K562 (cell line): ENCODE data around the gene CSTB. TPM values are rescaled to one million over a fixed set of nuclear protein-coding genes. Genes with fewer than 3 reads are reported as not detected.
A peak's percentile ranks its signal among the peaks of the same experiment; 100 is the strongest.

Source experiments
- ATAC-seq: fragments of 200-7000 bp; cut with Tn5 transposase; 3 replicates; pipeline ENCODE4 v1.9.1; 2020; ENCODE audit warnings: moderate library complexity
- BruUV-seq: library from RNA; stranded (reverse); fragments of 400-500 nt; replicated peaks from 2 replicates; lab custom pipeline; 2021; lab: Mats Ljungman, UMichigan
- CTCF ChIA-PET: fragments of 300-600 bp; formaldehyde crosslinking; extraction: SDS; loops from one replicate; lab custom pipeline; 2021; ENCODE audit warnings: low intra/inter-chr PET ratio; lab: Yijun Ruan, JAX
- POLR2A ChIA-PET: fragments of 300-600, 350-650 bp; sonication (Branson Sonifier 250); formaldehyde crosslinking; extraction: SDS; loops from one replicate; lab custom pipeline; 2021; ENCODE audit warnings: antibody characterized with exemption, inconsistent platforms; lab: Yijun Ruan, JAX
- DNase-seq, 4 experiments: peaks; one replicate each; pipeline versions ENCODE4 v3.0.0 to v3.0.0-alpha.2; 2011 to 2018; ENCODE audit warnings: low spot score in 3 of 4, mixed read lengths in 3 of 4; ENCODE audit errors: extremely low read depth in 1 of 4
- FAIRE-seq: peaks from 2 replicates; lab custom pipeline; 2011; peaks lifted over from hg19 to GRCh38; lab: Jason Lieb, UNC
- H2AFZ ChIP-seq: 2 replicates; pipeline ENCODE4 v1.6.0; 2011; ENCODE audit warnings: low read depth, low read length, control low read depth, inconsistent platforms
- H3K27ac ChIP-seq: fragments of 200-600 bp; 3 replicates; pipeline ENCODE4 v1.8.0; 2011; ENCODE audit warnings: low read depth, mild to moderate bottlenecking, control low read depth, inconsistent platforms, low read length, moderate library complexity, mixed read lengths; ENCODE audit errors: extremely low read depth
- H3K27me3 ChIP-seq, 2 experiments: fragments of 300-600 bp in 1 of 2; 2 replicates in 1 of 2; 3 replicates in 1 of 2; pipeline versions ENCODE4 v1.6.0 to v1.8.0; 2011; ENCODE audit warnings: inconsistent platforms in 2 of 2, low read length in 2 of 2, mild to moderate bottlenecking in 1 of 2, mixed read lengths in 1 of 2, moderate library complexity in 1 of 2; ENCODE audit not compliant: control insufficient read depth in 2 of 2, insufficient read depth in 2 of 2
- H3K36me3 ChIP-seq: fragments of 300-600 bp; 3 replicates; pipeline ENCODE4 v1.8.0; 2011; ENCODE audit warnings: mild to moderate bottlenecking, low read length, inconsistent platforms; ENCODE audit not compliant: control insufficient read depth, insufficient read depth
- H3K4me1 ChIP-seq, 2 experiments: fragments of 200-600 bp in 1 of 2; replicated peaks in 1 of 2; 2 replicates in 1 of 2; 3 replicates in 1 of 2; pipeline versions ENCODE4 v1.5.1 to v1.8.0; 2011; ENCODE audit warnings: inconsistent platforms in 2 of 2, low read length in 2 of 2, mild to moderate bottlenecking in 1 of 2, mixed read lengths in 1 of 2, moderate library complexity in 1 of 2; ENCODE audit not compliant: control insufficient read depth in 2 of 2, insufficient read depth in 2 of 2
- H3K4me2 ChIP-seq: 2 replicates; pipeline ENCODE4 v1.6.1; 2011; ENCODE audit warnings: low read length, control low read depth, inconsistent platforms, mixed read lengths; ENCODE audit not compliant: insufficient read depth
- H3K4me3 ChIP-seq: fragments of 200-600 bp; sonication (generic), shearing (Covaris generic); 2 replicates; pipeline ENCODE4 v1.5.1; 2016; ENCODE audit warnings: control low read depth, inconsistent platforms
- H3K79me2 ChIP-seq: fragments of 200-600 bp; 3 replicates; pipeline ENCODE4 v1.8.0; 2011; ENCODE audit warnings: low read length, inconsistent platforms; ENCODE audit not compliant: control insufficient read depth, insufficient read depth
- H3K9ac ChIP-seq, 2 experiments: 2 replicates each; pipeline versions ENCODE4 v1.6.0 to v1.6.1; 2011; ENCODE audit warnings: low read depth in 2 of 2, low read length in 2 of 2, control low read depth in 1 of 2, inconsistent platforms in 1 of 2, mild to moderate bottlenecking in 1 of 2, mixed read lengths in 1 of 2; ENCODE audit not compliant: insufficient read depth in 1 of 2
- H3K9me1 ChIP-seq: one replicate; pipeline ENCODE4 v1.6.0; 2011; ENCODE audit warnings: inconsistent platforms, mild to moderate bottlenecking, low read length, moderate library complexity; ENCODE audit not compliant: control insufficient read depth, insufficient read depth
- H3K9me3 ChIP-seq: replicated peaks from 2 replicates; pipeline ENCODE4 v1.5.1; 2011; ENCODE audit warnings: low read depth, low read length, inconsistent platforms; ENCODE audit not compliant: control insufficient read depth, insufficient read depth
- H4K20me1 ChIP-seq: replicated peaks from 2 replicates; pipeline ENCODE4 v1.6.1; 2011; ENCODE audit warnings: low read length, inconsistent platforms, mixed read lengths; ENCODE audit not compliant: control insufficient read depth, insufficient read depth
- CHCHD3 ChIP-seq: fragments of 250-450 bp; sonication (Bioruptor Pico); IDR thresholded peaks from 2 replicates; pipeline ENCODE4 v2.1.2; 2022; ENCODE audit warnings: mild to moderate bottlenecking
- FOXA3 ChIP-seq, 2 experiments: fragments of 450-650 bp in 1 of 2; sonication (generic) in 1 of 2; formaldehyde crosslinking; IDR thresholded peaks in 1 of 2; conservative IDR thresholded peaks in 1 of 2; 2 replicates each; pipeline versions ENCODE4 v1.4.0 to v1.8.0; 2020 to 2022; ENCODE audit warnings: mild to moderate bottlenecking in 2 of 2, missing genetic modification reagents in 1 of 2
- NR2C2 ChIP-seq, 2 experiments: fragments of 200-800 bp in 1 of 2; sonication (Bioruptor generic) in 1 of 2; sonication (generic) in 1 of 2; formaldehyde crosslinking in 1 of 2; IDR thresholded peaks; 2 replicates each; pipeline versions ENCODE4 v1.6.1 to v1.8.0; 2016 to 2022; ENCODE audit warnings: mild to moderate bottlenecking in 1 of 2, missing compliant biosample characterization in 1 of 2, missing genetic modification characterization in 1 of 2, missing genetic modification reagents in 1 of 2
- RBFOX2 ChIP-seq: fragments of 200-400 bp; formaldehyde crosslinking; IDR thresholded peaks from 2 replicates; pipeline ENCODE4 v1.6.1; 2017; ENCODE audit warnings: low read depth, mild to moderate bottlenecking, low read length, moderate library complexity
- RBM22 ChIP-seq: fragments of 200-400 bp; formaldehyde crosslinking; IDR thresholded peaks from 2 replicates; pipeline ENCODE4 v1.6.1; 2018; ENCODE audit warnings: low read length, low read depth; ENCODE audit not compliant: poor library complexity, severe bottlenecking
- TBL1XR1 ChIP-seq, 2 experiments: IDR thresholded peaks; 2 replicates each; pipeline ENCODE4 v1.6.1; 2012; ENCODE audit warnings: improper control_type of control experiment in 2 of 2, low read length in 2 of 2, mild to moderate bottlenecking in 1 of 2
- ZNF146 ChIP-seq: IDR thresholded peaks from one replicate; pipeline ENCODE4 v1.6.1; 2018; ENCODE audit warnings: missing compliant biosample characterization; ENCODE audit not compliant: unreplicated experiment
- ZNF695 ChIP-seq: fragments of 450-650 bp; formaldehyde crosslinking; IDR thresholded peaks from 2 replicates; pipeline ENCODE4 v1.4.0; 2020; ENCODE audit warnings: mild to moderate bottlenecking, moderate library complexity
- ZSCAN29 ChIP-seq: fragments of 450-650 bp; IDR thresholded peaks from 2 replicates; pipeline ENCODE4 v1.6.1; 2017
- WGBS: fragments of 100-300 bp; shearing (Covaris generic); methylation state at CpG from one replicate; pipeline ENCODE4 v1.1.6; 2016; ENCODE audit warnings: low coverage, mixed read lengths; ENCODE audit not compliant: insufficient coverage; ENCODE audit errors: missing lambda C conversion rate; 5-methylcytosine and 5-hydroxymethylcytosine counted together
- in situ Hi-C: fragments of 300-500 bp; cut with MboI; formaldehyde crosslinking; loops from 4 replicates; pipeline ENCODE4 v1.15.0; 2018; ENCODE audit warnings: inconsistent platforms, mixed read lengths
- intact Hi-C: fragments of 100-400 bp; cut with micrococcal nuclease; formaldehyde crosslinking; loops from 2 replicates; pipeline ENCODE4 v1.14.2; 2022
- polyA plus RNA-seq, 8 experiments: library from polyadenylated mRNA; depleted of rRNA in 4 of 8; stranded (reverse) in 5 of 8; unstranded in 3 of 8; fragments of >200 nt; fragmentation: Nextera tagmentation in 2 of 8; fragmentation: Illumina TruSeq in 1 of 8; extraction: Ambion mirVana in 2 of 8; extraction: Trizol in 1 of 8; gene quantifications; 2 replicates each; pipeline versions ENCODE4 v1.2.1 to v1.2.3, GENCODE V29; 2011 to 2014; ENCODE audit warnings: inconsistent platforms in 1 of 8, missing spikeins in 1 of 8
- total RNA-seq, 7 experiments: library from RNA; depleted of rRNA in 6 of 7; stranded (reverse); fragments of >200 nt in 6 of 7; fragmentation: Illumina TruSeq in 2 of 7; extraction: Trizol in 2 of 7; gene quantifications; 2 replicates each; pipeline versions ENCODE4 v1.2.1 to v1.2.3, GENCODE V29; 2011 to 2021; ENCODE audit warnings: low replicate concordance in 1 of 7

CSTB gene
- total and polyA plus RNA-seq, 9 of the 15 experiments (the other 6 are each of a cell fraction or from before 2014, with no cell fraction given) = 12.4 to 65.0 (median 31.7) TPM

- H3K27me3 ChIP-seq = no peaks in the 10 kb centered on the region
- TF ChIP-seq ZNF146 (no peak), RBM22 (no peak), RBFOX2 (0 out of 2 replicates have a peak, but pooled peaks have one; percentile 25), TBL1XR1 (IDR thresholded peaks at IDR 0.05; ENCODE audit: low read length in 2 of 2) (no peak), CHCHD3 (no peak), ZSCAN29 (no peak), ZNF695 (CRISPR knock-in tag) (no peak), FOXA3 (CRISPR knock-in tag; conservative IDR thresholded peaks at IDR 0.05 in 1 of 2, IDR thresholded peaks at IDR 0.05 in 1 of 2) (no peak), NR2C2 (CRISPR knock-in tag; IDR thresholded peaks at IDR 0.05) (no peak), NR2C2 (tag; IDR thresholded peaks at IDR 0.05) (no peak)
- TF ChIP-seq, all 486 proteins: peak for 1
- FAIRE-seq (no peak), ATAC-seq (no peak), DNase-seq (no peak)
- CTCF ChIA-PET = no interaction called here
- in situ Hi-C loops = no loop called here
- WGBS = 94% methylated on average over 22 of the region's 22 CpGs
- H3K9me3 ChIP-seq = no peaks in the 10 kb centered on the region
- no peak overlapping the region for H3K4me2 ChIP-seq
- peaks cover 23% of the 10 kb centered on the region for H4K20me1 ChIP-seq
- no peak overlapping the region for H3K4me3 ChIP-seq
- no peak overlapping the region for H2AFZ ChIP-seq
- no TSS peak for BruUV-seq
- POLR2A ChIA-PET = interaction anchor here (0.7 to 3.5 kb wide), 3 partner anchors 8 to 11 kb away, joined by 3 to 26 read pairs (median 19); no protein-coding TSS in a partner anchor
- H3K4me1 ChIP-seq = peaks cover 19 to 67% of the 10 kb centered on the region in 2 experiments
- H3K9ac ChIP-seq = peak overlapping the region in 1 of 2 experiments; percentile 80; a peak in 2 of 4 replicates
- no peak overlapping the region for H3K27ac ChIP-seq
- peaks cover 77% of the 10 kb centered on the region for H3K36me3 ChIP-seq
- peaks cover 11% of the 10 kb centered on the region for H3K9me1 ChIP-seq
- H3K79me2 ChIP-seq = peaks cover 74% of the 10 kb centered on the region
- intact Hi-C loops = no loop called here
These were observed 40.6 kb downstream of the CSTB start for GRCh38 chr21:43735236-43736091.
